Upper lobe of left lung (tissue), 6 donors: ENCODE data around the gene NPIPA8. TPM values are rescaled to one million over a fixed set of nuclear protein-coding genes. Genes with fewer than 3 reads are reported as not detected.
A peak's percentile ranks its signal among the peaks of the same experiment; 100 is the strongest.
"Not testable (repeated sequence)": the region's sequence is repeated elsewhere in the genome, so short reads cannot be mapped to it uniquely, and the experiment has no call there.

Experiments used
- ATAC-seq, 2 donors: fragments of 200-7000 bp; cut with Tn5 transposase; one replicate each; pipeline ENCODE4 v1.9.1; 2022; ENCODE audit warnings: mild to moderate bottlenecking in 2 of 2, moderate library complexity in 2 of 2; ENCODE audit not compliant: low FRiP score in 2 of 2
- DNase-seq, 2 donors: peaks; one replicate each; pipeline ENCODE4 v3.0.0-alpha.2; 2019 to 2020
- H3K27ac ChIP-seq, 4 donors: fragments of 200-600 bp; sonication (generic); one replicate each; pipeline ENCODE4 v1.5.1; 2016 to 2019
- H3K27me3 ChIP-seq, 4 donors: fragments of 200-600 bp; sonication (generic); one replicate each; pipeline ENCODE4 v1.5.1; 2017 to 2019
- H3K36me3 ChIP-seq, 4 donors: fragments of 200-600 bp; sonication (generic); one replicate each; pipeline ENCODE4 v1.5.1; 2016 to 2019
- H3K4me1 ChIP-seq, 4 donors: fragments of 200-600 bp; sonication (generic); one replicate each; pipeline ENCODE4 v1.5.1; 2018 to 2019
- H3K4me3 ChIP-seq, 4 donors: fragments of 200-600 bp; sonication (generic); one replicate each; pipeline ENCODE4 v1.5.1; 2017 to 2019; ENCODE audit warnings: mild to moderate bottlenecking in 2 of 4, moderate library complexity in 1 of 4
- H3K9me3 ChIP-seq, 4 donors: fragments of 200-600 bp; sonication (generic); one replicate each; pipeline ENCODE4 v1.5.1; 2018 to 2019
- WGBS, 2 donors: methylation state at CpG; one replicate each; pipeline ENCODE4 v1.1.5; 2017 to 2018; 5-methylcytosine and 5-hydroxymethylcytosine counted together
- total RNA-seq, 6 donors: library from RNA; depleted of rRNA in 4 of 6; stranded (reverse); fragments of >200 nt in 4 of 6; gene quantifications; one replicate each; pipeline versions ENCODE4 v1.1.0 to v1.2.1, GENCODE V29; 2016 to 2021
- donor health status: DM: no; HTN: no; CAD: no; lungs with moderate emphysema.
- donor health status: DM: no; HTN: yes; CAD: no; lungs with severe emphysema.

NPIPA8 gene
- 10 to 100 TPM in 1 of 6 donors, under 1 TPM in 2, not detected in 3; 0.54 to 11.5 (median 0.74) TPM for total RNA-seq

DNA sequence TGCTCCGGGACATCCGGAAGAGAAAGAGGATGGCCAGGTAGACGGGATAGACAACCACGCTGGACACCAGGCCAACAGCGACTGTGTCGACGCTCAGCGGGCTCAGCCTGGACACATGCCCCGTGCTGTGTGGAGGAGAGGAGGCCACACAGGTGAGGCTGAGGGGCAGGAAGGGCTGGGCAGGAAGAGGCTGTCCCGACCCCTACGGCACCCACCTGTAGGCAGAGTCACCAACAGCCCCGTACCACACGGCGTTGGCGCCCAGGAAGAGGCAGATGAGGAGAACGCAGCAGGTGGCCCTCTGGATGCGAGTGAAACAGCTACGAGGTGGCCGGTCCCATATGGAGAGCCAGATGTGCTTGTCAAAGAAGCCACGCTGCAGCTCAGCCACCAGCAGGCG lies at the start of gene NPIPA8:
Gene NPIPA8 (minus strand): TSS at position 101 of the 400 bp plus-strand sequence. CDS start 4,074 bp downstream, outside the sequence.
- not testable (repeated sequence) for H3K27ac ChIP-seq, H3K36me3 ChIP-seq, ATAC-seq

GRCh38 chr16:18385285-18385684 lies 48.7 kb upstream of the NPIPA8 start:
- H3K27me3 ChIP-seq: not testable (repeated sequence)

More for the DNA sequence above, at the start of gene NPIPA8:
- DNase-seq, H3K27me3 ChIP-seq, H3K4me1 ChIP-seq, H3K9me3 ChIP-seq, H3K4me3 ChIP-seq: not testable (repeated sequence)
- no CpG with 5 or more reads among the region's 21 CpGs for WGBS, 2 donors

DNA sequence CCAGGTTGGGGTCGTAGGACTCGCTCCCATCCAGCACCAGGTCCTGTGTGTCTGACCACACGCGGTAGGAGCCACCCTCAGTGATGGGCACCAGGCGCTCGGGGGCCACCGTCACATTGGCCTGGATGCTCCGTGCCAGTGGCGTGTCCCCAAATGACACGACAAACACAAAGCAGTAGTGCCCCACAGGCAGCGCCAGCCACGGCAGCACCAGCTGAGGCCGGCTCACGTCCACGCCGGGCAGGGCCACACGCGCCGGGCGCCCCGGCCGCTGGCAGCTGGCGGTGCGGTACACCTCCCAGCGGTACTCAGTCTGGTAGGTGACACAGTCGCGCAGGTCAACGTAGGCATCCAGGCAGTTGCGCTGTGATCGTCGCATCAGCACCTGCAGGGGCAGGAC lies 48.3 kb upstream of the NPIPA8 start:
- no CpG with 5 or more reads among the region's 31 CpGs for WGBS, 2 donors
- H3K4me1 ChIP-seq, H3K27ac ChIP-seq, H3K9me3 ChIP-seq, H3K4me3 ChIP-seq, H3K27me3 ChIP-seq, H3K36me3 ChIP-seq, ATAC-seq, DNase-seq: not testable (repeated sequence)

More at GRCh38 chr16:18385285-18385684, 48.7 kb upstream of the NPIPA8 start:
- H3K27ac ChIP-seq, H3K36me3 ChIP-seq, H3K9me3 ChIP-seq, DNase-seq, H3K4me1 ChIP-seq, H3K4me3 ChIP-seq: not testable (repeated sequence)
- 100% methylated on average over 2 of the region's 33 CpGs; no CpG with 5 or more reads in 1 of the 2 donors for whole genome bisulfite sequencing, 2 donors
- ATAC-seq: peak in 1 of 2 donors; percentile 23

- DNase-seq (peak in 1 of 2 donors; percentile 27), ATAC-seq (peak; percentile 48 to 63)
- not testable (repeated sequence) for H3K4me3 ChIP-seq, H3K36me3 ChIP-seq, H3K9me3 ChIP-seq, H3K27ac ChIP-seq, H3K27me3 ChIP-seq, H3K4me1 ChIP-seq
- 97% methylated on average over 12 of the region's 25 CpGs; no CpG with 5 or more reads in 1 of the 2 donors for WGBS, 2 donors
Measured at GRCh38 chr16:18384098-18384636, 47.6 kb upstream of the NPIPA8 start.

DNA sequence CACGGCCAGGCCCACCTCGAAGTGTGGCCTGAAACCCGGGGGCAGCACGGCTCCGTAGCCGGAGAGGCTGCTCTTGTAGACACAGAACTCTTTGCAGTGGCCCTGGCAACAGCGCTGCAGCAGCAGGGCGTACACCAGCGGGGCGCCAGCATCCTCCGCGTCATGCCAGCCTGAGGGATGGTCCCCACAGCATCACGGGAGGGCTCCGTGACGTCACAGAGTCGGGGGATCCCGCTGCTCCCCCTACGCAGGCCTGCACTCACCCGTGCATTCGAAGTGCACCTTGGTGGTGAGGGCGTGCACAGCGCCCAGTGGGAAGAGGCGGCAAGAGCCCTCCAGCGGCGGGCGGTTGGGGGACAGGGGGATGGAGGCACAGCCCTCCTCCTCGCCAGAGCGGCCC lies 46.2 kb upstream of the NPIPA8 start:
- not testable (repeated sequence) for H3K27me3 ChIP-seq, H3K4me1 ChIP-seq, ATAC-seq, H3K27ac ChIP-seq, H3K4me3 ChIP-seq, DNase-seq, H3K36me3 ChIP-seq, H3K9me3 ChIP-seq
- 88% methylated on average over 9 of the region's 28 CpGs; no CpG with 5 or more reads in 1 of the 2 donors for WGBS, 2 donors

- not testable (repeated sequence) for ATAC-seq, H3K27ac ChIP-seq, H3K4me3 ChIP-seq, H3K36me3 ChIP-seq, H3K4me1 ChIP-seq, H3K27me3 ChIP-seq, H3K9me3 ChIP-seq
- DNase-seq: peak in 1 of 2 donors; percentile 26
- no CpG with 5 or more reads among the region's 22 CpGs for WGBS, 2 donors
Measured at GRCh38 chr16:18347742-18348141, 11.2 kb upstream of the NPIPA8 start.

DNA sequence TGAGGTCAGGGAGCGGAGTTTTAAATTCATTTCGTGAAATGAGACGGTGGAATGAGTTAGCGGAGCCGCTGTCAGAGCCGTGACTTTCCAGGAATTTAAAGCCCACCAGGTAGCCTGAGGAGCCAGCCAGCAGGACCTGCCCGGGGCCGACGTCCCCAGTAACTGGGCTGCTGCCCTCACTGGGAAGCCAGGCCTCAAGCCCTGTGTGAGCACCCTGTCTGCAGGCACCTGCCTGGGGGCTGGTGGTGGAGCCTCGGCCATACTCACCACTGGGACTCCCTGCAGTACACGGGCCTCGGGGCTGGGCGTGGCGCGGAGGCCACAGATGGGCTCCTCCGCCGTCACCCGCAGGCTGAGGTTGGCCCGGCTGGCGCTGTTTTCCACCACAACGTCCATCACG lies 10.5 kb upstream of the NPIPA8 start:
- H3K9me3 ChIP-seq, ATAC-seq, H3K36me3 ChIP-seq, H3K27ac ChIP-seq, H3K27me3 ChIP-seq, H3K4me3 ChIP-seq, H3K4me1 ChIP-seq: not testable (repeated sequence)
- peak in 1 of 2 donors; percentile 13 for DNase-seq
- 100% methylated on average over 2 of the region's 22 CpGs; no CpG with 5 or more reads in 1 of the 2 donors for WGBS, 2 donors

- ATAC-seq, H3K9me3 ChIP-seq, H3K4me1 ChIP-seq, H3K4me3 ChIP-seq, H3K36me3 ChIP-seq, H3K27me3 ChIP-seq, DNase-seq, H3K27ac ChIP-seq: not testable (repeated sequence)
- WGBS, 2 donors: no CpG with 5 or more reads among the region's 18 CpGs
Measured at GRCh38 chr16:18344634-18345033, 8.1 kb upstream of the NPIPA8 start.

- not testable (repeated sequence) for H3K27ac ChIP-seq, H3K4me1 ChIP-seq, H3K27me3 ChIP-seq, H3K9me3 ChIP-seq, H3K36me3 ChIP-seq, DNase-seq, ATAC-seq, H3K4me3 ChIP-seq
- no CpG with 5 or more reads among the region's 1 CpG for WGBS, 2 donors
Measured at GRCh38 chr16:18341986-18342385, 5.5 kb upstream of the NPIPA8 start.

GRCh38 chr16:18341417-18341960 lies 5.0 kb upstream of the NPIPA8 start:
- not testable (repeated sequence) for H3K9me3 ChIP-seq, DNase-seq, H3K36me3 ChIP-seq, H3K27me3 ChIP-seq, H3K27ac ChIP-seq, H3K4me1 ChIP-seq, H3K4me3 ChIP-seq
- ATAC-seq: peak; percentile 61 to 75
- 90% methylated on average over 5 of the region's 28 CpGs; no CpG with 5 or more reads in 1 of the 2 donors for WGBS, 2 donors

GRCh38 chr16:18339210-18339609 lies 2.7 kb upstream of the NPIPA8 start:
- not testable (repeated sequence) for H3K4me1 ChIP-seq, H3K27me3 ChIP-seq, ATAC-seq, H3K4me3 ChIP-seq, H3K27ac ChIP-seq, H3K36me3 ChIP-seq, H3K9me3 ChIP-seq
- peak in 1 of 2 donors; percentile 45 for DNase-seq
- WGBS, 2 donors: no CpG with 5 or more reads among the region's 24 CpGs

GRCh38 chr16:18311811-18312210 lies 24.7 kb downstream of the NPIPA8 start:
- not testable (repeated sequence) for H3K36me3 ChIP-seq, H3K27ac ChIP-seq, ATAC-seq, DNase-seq, H3K9me3 ChIP-seq, H3K27me3 ChIP-seq, H3K4me1 ChIP-seq, H3K4me3 ChIP-seq
- WGBS, 2 donors: no CpG with 5 or more reads among the region's 6 CpGs

DNA sequence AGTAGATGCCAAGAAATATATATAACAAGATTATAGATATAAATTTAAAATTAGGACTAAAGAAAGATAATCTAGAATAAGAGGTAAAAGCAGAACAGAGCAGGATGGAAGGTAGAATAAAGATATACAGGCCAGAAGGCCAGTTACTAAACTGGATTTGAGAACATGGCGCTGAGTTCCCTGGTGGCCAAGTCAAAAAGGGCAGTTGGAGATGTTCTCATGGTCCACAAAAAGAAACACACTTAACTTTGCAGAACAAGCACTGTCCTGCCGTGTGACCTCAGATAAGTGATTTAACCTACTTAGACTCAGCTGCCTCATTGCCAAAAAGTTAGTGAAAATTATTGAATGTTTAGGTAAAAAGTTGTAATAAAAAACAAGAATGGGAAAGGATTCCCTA lies 27.4 kb downstream of the NPIPA8 start:
- WGBS, 2 donors: no CpG with 5 or more reads among the region's 2 CpGs
- H3K27ac ChIP-seq, H3K4me1 ChIP-seq, H3K4me3 ChIP-seq, H3K36me3 ChIP-seq, H3K27me3 ChIP-seq, H3K9me3 ChIP-seq, DNase-seq, ATAC-seq: not testable (repeated sequence)
